ENCODE data around the gene KRT7.

Gene KRT7

GRCh38 chr12:52199294-52199919, 33.6 kb upstream of the KRT7 start:
- DNase-seq (ENCODE audit: low read depth in 2 of 2) = no peak

- DNase-seq (ENCODE audit: low read depth in 2 of 2) = no peak
Measured at GRCh38 chr12:52200086-52200780, 32.8 kb upstream of the KRT7 start.

GRCh38 chr12:52200781-52201450, 32.1 kb upstream of the KRT7 start:
- DNase-seq (ENCODE audit: low read depth in 2 of 2) = no peak

GRCh38 chr12:52201451-52201839, 31.6 kb upstream of the KRT7 start:
- DNase-seq (ENCODE audit: low read depth in 2 of 2) = no peak

- no peak for DNase-seq (ENCODE audit: low read depth in 2 of 2)
Measured at GRCh38 chr12:52202361-52203078, 30.5 kb upstream of the KRT7 start.

- no peak for DNase-seq (ENCODE audit: low read depth in 2 of 2)
Measured at GRCh38 chr12:52203079-52203921, 29.7 kb upstream of the KRT7 start.

- DNase-seq (ENCODE audit: low read depth in 2 of 2) = no peak
Measured at GRCh38 chr12:52204095-52204930, 28.7 kb upstream of the KRT7 start.

GRCh38 chr12:52204931-52205505, 28.0 kb upstream of the KRT7 start:
- DNase-seq (ENCODE audit: low read depth in 2 of 2) = no peak

- no peak for DNase-seq (ENCODE audit: low read depth in 2 of 2)
Measured at GRCh38 chr12:52205612-52206303, 27.3 kb upstream of the KRT7 start.

GRCh38 chr12:52206304-52207040, 26.6 kb upstream of the KRT7 start:
- DNase-seq (ENCODE audit: low read depth in 2 of 2) = no peak

- DNase-seq (ENCODE audit: low read depth in 2 of 2) = no peak
Measured at GRCh38 chr12:52207106-52207505, 25.9 kb upstream of the KRT7 start.

GRCh38 chr12:52207895-52208294, 25.1 kb upstream of the KRT7 start:
- no peak for DNase-seq (ENCODE audit: low read depth in 2 of 2)

- no peak for DNase-seq (ENCODE audit: low read depth in 2 of 2)
Measured at GRCh38 chr12:52208424-52209165, 24.4 kb upstream of the KRT7 start.

- DNase-seq (ENCODE audit: low read depth in 2 of 2) = no peak
Measured at GRCh38 chr12:52209321-52209720, 23.7 kb upstream of the KRT7 start.

GRCh38 chr12:52210186-52210924, 22.7 kb upstream of the KRT7 start:
- DNase-seq (ENCODE audit: low read depth in 2 of 2) = no peak

- DNase-seq (ENCODE audit: low read depth in 2 of 2) = no peak
Measured at GRCh38 chr12:52210925-52211650, 22.0 kb upstream of the KRT7 start.

Measured in stimulated activated CD8-positive, alpha-beta memory T cell treated with anti-CD3 and anti-CD28 coated beads, Interleukin-2, amount 100 ng/mL, for 48 hours (primary cell).